DOHH2 (cell line): ENCODE measurements around the gene GMDS.

Experiments
- H3F3A ChIP-seq: fragments of 200-600 bp; sonication (generic), shearing (Covaris generic); 2 replicates; pipeline ENCODE4 v1.6.0; 2016; ENCODE audit warnings: antibody characterized with exemption, mild to moderate bottlenecking; ENCODE audit not compliant: control insufficient read depth, insufficient read depth
- H3K27ac ChIP-seq: fragments of 200-600 bp; sonication (generic); 2 replicates; pipeline ENCODE4 v1.5.1; 2014; ENCODE audit warnings: low read depth, mild to moderate bottlenecking, low read length, moderate library complexity
- H3K27me3 ChIP-seq: fragments of 200-600 bp; sonication (generic); 2 replicates; pipeline ENCODE4 v1.6.1; 2014; ENCODE audit warnings: mild to moderate bottlenecking, low read length, mixed read lengths; ENCODE audit not compliant: control insufficient read depth
- H3K36me3 ChIP-seq: fragments of 200-600 bp; sonication (generic); 2 replicates; pipeline ENCODE4 v1.6.1; 2014; ENCODE audit warnings: mild to moderate bottlenecking, low read length, moderate library complexity, mixed read lengths; ENCODE audit not compliant: control insufficient read depth
- H3K4me1 ChIP-seq: fragments of 200-600 bp; sonication (generic); 2 replicates; pipeline ENCODE4 v1.6.1; 2014; ENCODE audit warnings: mild to moderate bottlenecking, low read length, mixed read lengths; ENCODE audit not compliant: control insufficient read depth
- H3K4me2 ChIP-seq: fragments of 200-600 bp; sonication (generic); 2 replicates; pipeline ENCODE4 v1.6.0; 2014; ENCODE audit warnings: mild to moderate bottlenecking, low read length, moderate library complexity
- H3K4me3 ChIP-seq: fragments of 200-600 bp; sonication (generic); 2 replicates; pipeline ENCODE4 v1.5.1; 2014; ENCODE audit warnings: mild to moderate bottlenecking, low read length, mixed read lengths
- H3K79me2 ChIP-seq: fragments of 200-600 bp; sonication (generic); 2 replicates; pipeline ENCODE4 v1.6.1; 2014; ENCODE audit warnings: mild to moderate bottlenecking, low read length, mixed read lengths; ENCODE audit not compliant: control insufficient read depth
- H3K9me2 ChIP-seq: fragments of 200-600 bp; sonication (generic); replicated peaks from 2 replicates; pipeline ENCODE4 v1.6.1; 2014; ENCODE audit warnings: mild to moderate bottlenecking, low read length, mixed read lengths; ENCODE audit not compliant: control insufficient read depth
- H3K9me3 ChIP-seq: fragments of 200-600 bp; sonication (generic); 2 replicates; pipeline ENCODE4 v1.6.1; 2014; ENCODE audit warnings: antibody characterized with exemption, low read length, mixed read lengths; ENCODE audit not compliant: control insufficient read depth, insufficient read depth
- H4K20me1 ChIP-seq: fragments of 200-600 bp; sonication (generic); 2 replicates; pipeline ENCODE4 v1.6.0; 2014; ENCODE audit warnings: low read depth, mild to moderate bottlenecking, antibody characterized with exemption, low read length, moderate library complexity; ENCODE audit not compliant: control insufficient read depth, insufficient read depth
- EZH2phosphoT487 ChIP-seq: fragments of 200-600 bp; sonication (generic); IDR thresholded peaks from 2 replicates; pipeline ENCODE4 v1.6.1; 2017; ENCODE audit warnings: borderline replicate concordance, mild to moderate bottlenecking, antibody characterized with exemption, low read length, moderate library complexity, mixed read lengths
- TF ChIP-seq, protein P1 (sequence below): fragments of 200-600 bp; sonication (generic); IDR thresholded peaks from one replicate; pipeline ENCODE4 v1.5.1; 2014; ENCODE audit warnings: antibody characterized with exemption, mild to moderate bottlenecking, low read depth, low read length; ENCODE audit not compliant: poor library complexity, severe bottlenecking

The GMDS gene

GRCh38 chr6:2147766-2148448 lies 97.5 kb downstream of the GMDS start:
- Histone ChIP-seq H3K9me3 (no peaks in the 10 kb centered on the region), H3K36me3 (no peaks in the 10 kb centered on the region), H3K4me2 (no peak overlapping the region), H3K4me3 (no peak overlapping the region), H3K4me1 (no peaks in the 10 kb centered on the region), H3K9me2 (no peaks in the 10 kb centered on the region), H3K27ac (no peak overlapping the region), H3F3A (no peaks in the 10 kb centered on the region), H4K20me1 (no peaks in the 10 kb centered on the region), H3K79me2 (no peaks in the 10 kb centered on the region; the same call in 1 of the 2 replicates), H3K27me3 (no peaks in the 10 kb centered on the region)
- no peak for TF ChIP-seq EZH2phosphoT487
- TF ChIP-seq, protein P1, sequence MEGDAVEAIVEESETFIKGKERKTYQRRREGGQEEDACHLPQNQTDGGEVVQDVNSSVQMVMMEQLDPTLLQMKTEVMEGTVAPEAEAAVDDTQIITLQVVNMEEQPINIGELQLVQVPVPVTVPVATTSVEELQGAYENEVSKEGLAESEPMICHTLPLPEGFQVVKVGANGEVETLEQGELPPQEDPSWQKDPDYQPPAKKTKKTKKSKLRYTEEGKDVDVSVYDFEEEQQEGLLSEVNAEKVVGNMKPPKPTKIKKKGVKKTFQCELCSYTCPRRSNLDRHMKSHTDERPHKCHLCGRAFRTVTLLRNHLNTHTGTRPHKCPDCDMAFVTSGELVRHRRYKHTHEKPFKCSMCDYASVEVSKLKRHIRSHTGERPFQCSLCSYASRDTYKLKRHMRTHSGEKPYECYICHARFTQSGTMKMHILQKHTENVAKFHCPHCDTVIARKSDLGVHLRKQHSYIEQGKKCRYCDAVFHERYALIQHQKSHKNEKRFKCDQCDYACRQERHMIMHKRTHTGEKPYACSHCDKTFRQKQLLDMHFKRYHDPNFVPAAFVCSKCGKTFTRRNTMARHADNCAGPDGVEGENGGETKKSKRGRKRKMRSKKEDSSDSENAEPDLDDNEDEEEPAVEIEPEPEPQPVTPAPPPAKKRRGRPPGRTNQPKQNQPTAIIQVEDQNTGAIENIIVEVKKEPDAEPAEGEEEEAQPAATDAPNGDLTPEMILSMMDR: no peak

DNA sequence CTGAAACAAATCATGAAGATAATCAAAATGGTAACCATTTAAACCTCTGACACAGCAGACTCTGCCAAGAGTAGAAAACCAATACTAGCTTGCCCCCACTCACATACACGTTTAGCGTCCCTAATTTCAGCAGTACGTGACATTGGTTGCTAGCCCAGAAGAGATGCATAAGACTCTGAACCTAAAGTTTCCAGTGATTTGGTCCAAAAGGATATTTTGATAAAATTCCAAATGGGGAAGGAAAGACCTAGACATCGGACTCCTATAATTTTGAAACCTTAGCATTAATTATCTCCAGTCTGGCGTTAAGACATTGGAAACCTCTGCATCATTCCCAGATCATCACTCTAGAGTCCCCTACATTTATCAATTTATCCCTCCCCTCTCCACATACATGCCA lies 98.1 kb downstream of the GMDS start:
- Histone ChIP-seq H3K36me3 (no peaks in the 10 kb centered on the region), H3K27ac (no peak overlapping the region), H3K4me1 (no peaks in the 10 kb centered on the region), H3K27me3 (no peaks in the 10 kb centered on the region), H3F3A (no peaks in the 10 kb centered on the region), H3K79me2 (no peaks in the 10 kb centered on the region; the same call in 1 of the 2 replicates), H4K20me1 (no peaks in the 10 kb centered on the region), H3K9me3 (no peaks in the 10 kb centered on the region), H3K4me3 (no peak overlapping the region), H3K4me2 (no peak overlapping the region), H3K9me2 (no peaks in the 10 kb centered on the region)
- no peak for TF ChIP-seq EZH2phosphoT487
- TF ChIP-seq, protein P1: no peak

GRCh38 chr6:2144210-2144609 lies 101.2 kb downstream of the GMDS start:
- TF ChIP-seq, protein P1: no peak
- TF ChIP-seq EZH2phosphoT487: no peak
- Histone ChIP-seq H3K36me3 (no peaks in the 10 kb centered on the region), H3K4me2 (no peak overlapping the region), H3K9me2 (no peaks in the 10 kb centered on the region), H3F3A (no peaks in the 10 kb centered on the region), H4K20me1 (no peaks in the 10 kb centered on the region), H3K4me3 (no peak overlapping the region), H3K79me2 (no peaks in the 10 kb centered on the region; the same call in 1 of the 2 replicates), H3K4me1 (no peaks in the 10 kb centered on the region), H3K27me3 (no peaks in the 10 kb centered on the region), H3K9me3 (no peaks in the 10 kb centered on the region), H3K27ac (no peak overlapping the region)
